ENCODE data around the gene MYH10. TPM values are rescaled to one million over a fixed set of nuclear protein-coding genes. Genes with fewer than 3 reads are reported as not detected.

The MYH10 gene
- total and polyA plus RNA-seq, 4 donors = 9.1 to 79.1 (median 25.9) TPM

DNA sequence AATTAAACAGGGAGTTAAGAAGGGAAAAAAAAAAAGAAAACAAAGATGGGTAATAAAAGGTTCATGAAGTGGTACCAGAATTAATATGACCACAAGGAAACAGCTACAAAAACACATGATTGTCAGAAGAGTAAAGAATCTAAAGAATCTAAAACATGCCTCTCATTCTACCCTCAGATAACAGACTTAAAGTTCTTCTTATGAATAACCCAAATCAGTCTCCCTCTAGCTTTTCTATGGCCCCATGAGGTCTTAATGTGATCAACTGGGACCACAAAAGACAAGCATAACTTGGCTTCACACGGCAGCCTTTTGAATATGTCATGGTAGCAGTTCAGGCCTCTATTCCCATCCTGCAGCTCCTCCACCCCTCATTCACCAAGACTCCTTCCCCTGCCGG is 6.9 kb downstream of the MYH10 start:
- Histone ChIP-seq H3K9ac (ENCODE audit: low read depth in 1 of 2, low read length in 2 of 2) (no peak overlapping the region), H3K27ac (ENCODE audit: low read depth in 1 of 2, low read length in 2 of 2) (no peak overlapping the region), H3K4me3 (ENCODE audit: low read depth in 1 of 3, low read length in 3 of 3) (no peak overlapping the region), H3K9me3 (ENCODE audit: control insufficient read depth in 4 of 4, low read length in 3 of 4) (no peaks in the 10 kb centered on the region), H3K27me3 (ENCODE audit: control insufficient read depth in 4 of 4, insufficient read depth in 4 of 4, low read length in 3 of 4) (no peaks in the 10 kb centered on the region), H3K36me3 (ENCODE audit: control insufficient read depth in 4 of 4, insufficient read depth in 3 of 4, low read depth in 1 of 4, low read length in 3 of 4) (peaks cover 0 to 3% (median 2%) of the 10 kb centered on the region in 4 donors), H3K4me1 (ENCODE audit: control insufficient read depth in 4 of 4, insufficient read depth in 4 of 4, low read length in 3 of 4) (peaks cover 0 to 3% (median 0%) of the 10 kb centered on the region in 4 donors)
- WGBS = 91% methylated on average over 2 of the region's 2 CpGs
- TF ChIP-seq GABPA (IDR thresholded peaks at IDR 0.05 in 1 of 2, conservative IDR thresholded peaks at IDR 0.05 in 1 of 2) (no peak), REST (IDR thresholded peaks at IDR 0.05) (no peak), HNF4A (conservative IDR thresholded peaks at IDR 0.05) (no peak), SP1 (IDR thresholded peaks at IDR 0.05) (no peak), FOXA2 (IDR thresholded peaks at IDR 0.05) (no peak), NR2F2 (IDR thresholded peaks at IDR 0.05) (no peak)
- TF ChIP-seq, protein P1, sequence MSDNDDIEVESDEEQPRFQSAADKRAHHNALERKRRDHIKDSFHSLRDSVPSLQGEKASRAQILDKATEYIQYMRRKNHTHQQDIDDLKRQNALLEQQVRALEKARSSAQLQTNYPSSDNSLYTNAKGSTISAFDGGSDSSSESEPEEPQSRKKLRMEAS (IDR thresholded peaks at IDR 0.05) = no peak
- TF ChIP-seq, protein P2, sequence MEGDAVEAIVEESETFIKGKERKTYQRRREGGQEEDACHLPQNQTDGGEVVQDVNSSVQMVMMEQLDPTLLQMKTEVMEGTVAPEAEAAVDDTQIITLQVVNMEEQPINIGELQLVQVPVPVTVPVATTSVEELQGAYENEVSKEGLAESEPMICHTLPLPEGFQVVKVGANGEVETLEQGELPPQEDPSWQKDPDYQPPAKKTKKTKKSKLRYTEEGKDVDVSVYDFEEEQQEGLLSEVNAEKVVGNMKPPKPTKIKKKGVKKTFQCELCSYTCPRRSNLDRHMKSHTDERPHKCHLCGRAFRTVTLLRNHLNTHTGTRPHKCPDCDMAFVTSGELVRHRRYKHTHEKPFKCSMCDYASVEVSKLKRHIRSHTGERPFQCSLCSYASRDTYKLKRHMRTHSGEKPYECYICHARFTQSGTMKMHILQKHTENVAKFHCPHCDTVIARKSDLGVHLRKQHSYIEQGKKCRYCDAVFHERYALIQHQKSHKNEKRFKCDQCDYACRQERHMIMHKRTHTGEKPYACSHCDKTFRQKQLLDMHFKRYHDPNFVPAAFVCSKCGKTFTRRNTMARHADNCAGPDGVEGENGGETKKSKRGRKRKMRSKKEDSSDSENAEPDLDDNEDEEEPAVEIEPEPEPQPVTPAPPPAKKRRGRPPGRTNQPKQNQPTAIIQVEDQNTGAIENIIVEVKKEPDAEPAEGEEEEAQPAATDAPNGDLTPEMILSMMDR (IDR thresholded peaks at IDR 0.05; ENCODE audit: low read depth, low read length, missing input control) = no peak
- no peak for DNase-seq (ENCODE audit: low spot score)

GRCh38 chr17:8622191-8622590 is 8.3 kb downstream of the MYH10 start:
- H3K27ac ChIP-seq (ENCODE audit: low read depth in 1 of 2, low read length in 2 of 2) = no peak overlapping the region
- 92% methylated on average over 4 of the region's 4 CpGs for WGBS
- no peak overlapping the region for H3K4me3 ChIP-seq (ENCODE audit: low read depth in 1 of 3, low read length in 3 of 3)
- H3K9me3 ChIP-seq (ENCODE audit: control insufficient read depth in 4 of 4, low read length in 3 of 4) = no peaks in the 10 kb centered on the region
- H3K4me1 ChIP-seq (ENCODE audit: control insufficient read depth in 4 of 4, insufficient read depth in 4 of 4, low read length in 3 of 4) = no peaks in the 10 kb centered on the region
- H3K36me3 ChIP-seq (ENCODE audit: control insufficient read depth in 4 of 4, insufficient read depth in 3 of 4, low read depth in 1 of 4, low read length in 3 of 4) = peaks cover 0 to 3% (median 2%) of the 10 kb centered on the region in 4 donors
- H3K27me3 ChIP-seq (ENCODE audit: control insufficient read depth in 4 of 4, insufficient read depth in 4 of 4, low read length in 3 of 4) = no peaks in the 10 kb centered on the region
- DNase-seq (ENCODE audit: low spot score) = no peak
- no peak overlapping the region for H3K9ac ChIP-seq (ENCODE audit: low read depth in 1 of 2, low read length in 2 of 2)
- TF ChIP-seq, protein P2 (IDR thresholded peaks at IDR 0.05; ENCODE audit: low read depth, low read length, missing input control) = no peak
- TF ChIP-seq YY1 (IDR thresholded peaks at IDR 0.05) = no peak
- no peak for TF ChIP-seq HNF4G (IDR thresholded peaks at IDR 0.05)
- TF ChIP-seq FOXA2 (IDR thresholded peaks at IDR 0.05) = no peak
- no peak for TF ChIP-seq HNF4A (conservative IDR thresholded peaks at IDR 0.05)
- TF ChIP-seq ZBTB33 (IDR thresholded peaks at IDR 0.05) = no peak
- no peak for TF ChIP-seq FOXA1 (IDR thresholded peaks at IDR 0.05)
- no peak for TF ChIP-seq TAF1 (conservative IDR thresholded peaks at IDR 0.05)
- TF ChIP-seq, protein P1 (IDR thresholded peaks at IDR 0.05) = no peak
- TF ChIP-seq RAD21 (IDR thresholded peaks at IDR 0.05) = no peak
- TF ChIP-seq RXRA (IDR thresholded peaks at IDR 0.05) = no peak
- no peak for TF ChIP-seq JUND (IDR thresholded peaks at IDR 0.05)
- no peak for TF ChIP-seq SP1 (IDR thresholded peaks at IDR 0.05)

Measured in liver (tissue), 9 donors.